Subcutaneous adipose tissue (tissue), 4 donors: ENCODE measurements around the gene SLC3A2. TPM values are rescaled to one million over a fixed set of nuclear protein-coding genes. Genes with fewer than 3 reads are reported as not detected.

ENCODE experiments used
- total RNA-seq, 4 donors: library from RNA; depleted of rRNA; stranded (reverse); fragments of >200 nt; gene quantifications; one replicate each; pipeline ENCODE4 v1.1.0, GENCODE V29; 2016
- TF ChIP-seq, protein P1 (sequence below): fragments of 450-650 bp; IDR thresholded peaks from one replicate; pipeline ENCODE4 v1.5.1; 2016; ENCODE audit warnings: low read depth, mild to moderate bottlenecking, control low read depth, antibody characterized with exemption, moderate library complexity

The SLC3A2 gene
- total RNA-seq, 4 donors from 2014 or later: 104 to 163 (median 125) TPM

DNA sequence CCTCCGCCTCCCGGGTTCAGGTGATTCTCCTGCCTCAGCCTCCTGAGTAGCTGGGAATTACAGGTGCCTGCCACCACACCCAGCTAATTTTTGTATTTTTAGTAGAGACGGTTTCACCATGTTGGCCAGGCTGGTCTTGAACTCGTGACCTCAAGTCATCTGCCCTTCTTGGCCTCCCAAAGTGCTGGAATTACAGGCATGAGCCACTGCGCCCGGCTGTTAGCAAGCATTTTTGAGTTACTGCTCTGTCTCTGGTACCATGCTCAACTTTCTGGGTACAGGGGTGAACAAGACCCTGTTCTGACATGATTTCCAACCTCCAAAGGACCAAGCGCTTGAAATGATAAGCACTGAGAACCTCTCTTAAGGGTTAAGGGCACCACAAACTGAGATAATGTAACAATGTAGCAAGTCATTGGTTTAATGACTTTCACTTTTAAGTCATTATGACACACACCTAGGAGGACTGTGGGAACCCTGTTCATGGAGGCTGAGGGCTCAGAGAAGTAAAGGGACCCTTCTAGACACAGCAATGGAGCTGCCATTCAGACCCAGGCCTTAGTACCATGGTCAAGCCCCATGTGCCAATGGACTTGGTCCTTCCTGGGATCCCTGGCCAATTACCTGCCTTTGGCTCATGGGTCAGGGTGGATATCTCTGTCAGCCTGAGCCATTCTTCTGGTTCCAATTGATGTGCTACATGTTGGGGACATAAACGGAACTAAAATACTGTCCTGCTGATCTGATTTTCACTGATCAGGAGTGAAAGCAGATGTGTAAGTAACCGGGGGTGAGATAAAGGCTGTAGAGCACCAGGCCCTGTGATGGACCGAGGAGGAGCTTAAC, 11.6 kb downstream of the SLC3A2 start:
- TF ChIP-seq, protein P1, sequence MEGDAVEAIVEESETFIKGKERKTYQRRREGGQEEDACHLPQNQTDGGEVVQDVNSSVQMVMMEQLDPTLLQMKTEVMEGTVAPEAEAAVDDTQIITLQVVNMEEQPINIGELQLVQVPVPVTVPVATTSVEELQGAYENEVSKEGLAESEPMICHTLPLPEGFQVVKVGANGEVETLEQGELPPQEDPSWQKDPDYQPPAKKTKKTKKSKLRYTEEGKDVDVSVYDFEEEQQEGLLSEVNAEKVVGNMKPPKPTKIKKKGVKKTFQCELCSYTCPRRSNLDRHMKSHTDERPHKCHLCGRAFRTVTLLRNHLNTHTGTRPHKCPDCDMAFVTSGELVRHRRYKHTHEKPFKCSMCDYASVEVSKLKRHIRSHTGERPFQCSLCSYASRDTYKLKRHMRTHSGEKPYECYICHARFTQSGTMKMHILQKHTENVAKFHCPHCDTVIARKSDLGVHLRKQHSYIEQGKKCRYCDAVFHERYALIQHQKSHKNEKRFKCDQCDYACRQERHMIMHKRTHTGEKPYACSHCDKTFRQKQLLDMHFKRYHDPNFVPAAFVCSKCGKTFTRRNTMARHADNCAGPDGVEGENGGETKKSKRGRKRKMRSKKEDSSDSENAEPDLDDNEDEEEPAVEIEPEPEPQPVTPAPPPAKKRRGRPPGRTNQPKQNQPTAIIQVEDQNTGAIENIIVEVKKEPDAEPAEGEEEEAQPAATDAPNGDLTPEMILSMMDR: no peak

DNA sequence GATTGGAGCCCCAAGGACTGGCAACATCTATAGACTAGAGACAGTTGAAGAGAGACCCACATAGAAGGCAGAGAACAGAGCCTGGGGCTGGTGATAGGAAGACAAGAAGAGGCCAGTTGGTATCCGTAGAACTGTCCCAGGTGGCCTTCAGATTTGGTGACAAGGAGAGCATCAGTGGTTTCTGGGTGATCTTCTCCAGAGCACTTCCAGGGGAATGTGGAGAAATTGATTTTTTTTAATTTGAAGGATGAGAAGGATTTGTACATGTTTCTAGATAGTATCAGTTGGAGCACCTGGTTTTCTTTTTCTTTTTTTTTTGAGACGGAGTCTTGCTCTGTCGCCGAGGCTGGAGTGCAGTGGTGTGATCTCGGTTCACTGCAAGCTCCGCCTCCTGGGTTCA, 14.8 kb downstream of the SLC3A2 start:
- TF ChIP-seq, protein P1: no peak

DNA sequence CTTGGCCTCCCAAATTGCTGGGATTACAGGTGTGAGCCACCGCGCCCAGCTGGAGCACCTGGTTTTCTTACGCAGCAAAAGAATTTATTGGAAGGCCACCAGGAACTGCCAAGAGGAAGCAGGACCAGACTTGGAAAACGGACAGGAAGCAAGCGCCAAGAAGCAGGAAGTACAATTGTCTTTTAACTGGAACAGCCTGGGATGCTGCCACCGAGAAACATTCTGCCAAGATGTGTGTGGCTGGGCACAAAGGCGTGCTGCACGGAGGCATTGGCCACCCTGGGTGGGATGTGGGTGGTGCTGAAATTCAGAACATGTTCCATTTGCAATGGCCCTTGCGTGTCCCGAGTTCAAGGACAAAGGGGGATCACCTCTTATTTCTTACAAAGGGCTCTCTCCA, 15.4 kb downstream of the SLC3A2 start:
- TF ChIP-seq, protein P1: no peak

DNA sequence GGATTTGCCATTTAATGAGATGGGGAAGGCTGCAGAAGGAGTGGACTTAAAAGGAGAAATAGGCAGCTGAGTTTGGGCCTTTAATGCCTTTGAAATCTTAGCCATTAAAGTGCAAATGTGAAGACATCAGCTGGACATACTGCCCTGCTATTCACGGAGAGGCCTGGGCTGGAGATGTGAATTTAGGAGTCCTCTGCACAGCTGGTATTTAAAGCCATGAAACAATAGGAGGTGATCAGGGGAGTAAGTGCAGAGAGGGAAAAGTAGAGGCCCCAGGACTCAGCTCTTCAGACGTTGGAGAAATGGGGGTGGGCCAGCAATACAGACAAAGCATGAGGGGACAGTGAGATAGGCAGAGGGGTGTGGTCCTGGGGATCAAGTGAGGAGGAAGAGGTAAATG, 16.6 kb downstream of the SLC3A2 start:
- TF ChIP-seq, protein P1: no peak

DNA sequence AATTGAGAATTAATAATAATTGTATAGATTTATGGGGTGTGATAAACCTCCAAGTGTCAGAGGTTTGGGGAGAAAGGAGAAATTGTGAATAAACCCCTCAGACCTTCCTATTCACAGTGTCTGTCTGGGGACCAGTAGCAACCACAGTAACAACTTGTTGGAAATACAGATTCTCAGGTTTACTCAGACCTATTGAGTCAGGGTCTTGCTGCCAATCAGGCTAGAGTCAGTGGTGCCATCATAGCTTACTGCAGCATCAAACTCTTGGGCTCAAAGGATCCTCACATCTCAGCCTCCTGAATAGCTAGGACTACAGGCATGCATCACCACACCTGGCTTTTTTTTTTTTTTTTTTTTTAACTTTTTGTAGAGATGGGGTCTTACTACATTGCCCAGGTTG, 17.3 kb downstream of the SLC3A2 start:
- TF ChIP-seq, protein P1: no peak

DNA sequence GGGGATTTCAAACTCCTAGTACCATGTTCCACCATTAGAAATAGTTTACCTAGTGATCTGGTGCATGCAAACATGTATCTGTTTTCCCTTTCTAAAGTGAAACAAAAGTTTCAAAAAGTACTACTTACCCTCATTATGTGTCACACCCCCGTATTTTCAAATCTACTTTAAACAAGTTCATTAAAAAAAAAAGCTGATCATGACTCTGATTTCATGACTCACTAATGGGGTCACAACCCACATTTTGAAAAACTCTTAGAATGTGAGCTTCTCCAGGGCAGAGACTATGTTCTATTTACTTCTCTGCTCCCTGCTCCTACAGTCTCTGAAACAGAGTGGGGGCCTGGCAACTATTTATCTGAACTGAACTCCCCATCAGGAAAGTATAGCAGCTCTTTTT, 22.2 kb downstream of the SLC3A2 start:
- TF ChIP-seq, protein P1: no peak

DNA sequence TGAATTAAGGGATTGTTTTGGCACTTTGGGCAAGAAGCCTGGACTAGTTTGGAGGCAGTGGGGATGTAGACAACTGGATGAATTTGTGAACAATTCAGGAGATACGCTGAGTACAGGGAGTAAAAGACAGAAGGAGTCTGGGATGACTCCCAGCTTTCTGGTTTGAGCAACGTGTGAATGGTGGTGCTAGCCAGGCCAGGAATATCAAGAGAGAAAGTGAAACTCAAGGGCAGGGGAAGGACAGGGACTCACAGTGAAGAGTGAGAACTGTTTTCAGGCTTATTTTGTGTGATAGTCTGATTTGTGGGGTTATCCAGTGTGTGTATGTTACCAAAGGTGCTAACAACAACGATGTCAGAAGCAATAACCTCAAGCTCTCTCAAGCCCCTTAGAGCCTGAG, 24.6 kb downstream of the SLC3A2 start:
- TF ChIP-seq, protein P1: no peak
